ENCODE results near the gene NAV2.

The NAV2 gene

DNA sequence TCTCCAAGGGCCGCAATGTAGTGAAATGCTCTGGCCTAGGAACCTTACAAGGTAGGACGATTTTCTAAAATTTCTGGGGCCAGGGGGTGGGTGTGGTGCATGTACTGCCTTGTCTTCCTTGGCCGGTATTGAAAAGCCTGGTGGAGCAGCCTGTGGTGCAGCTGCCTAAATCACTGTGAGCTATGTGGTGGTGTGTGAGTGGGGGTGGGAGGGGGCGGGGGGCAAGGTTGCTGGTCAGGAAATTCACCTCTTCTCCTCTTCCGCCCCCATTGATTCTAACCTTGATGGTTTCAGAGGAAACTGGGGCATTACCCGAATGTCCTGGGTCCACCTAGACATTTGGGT is 310.4 kb downstream of the NAV2 start:
- ChIA-PET CTCF (no interaction called here), POLR2A (no interaction called here)
- no peak for DNase-seq
- Histone ChIP-seq H3K27me3 (replicated peaks in 2 of 5; ENCODE audit: control insufficient read depth in 4 of 5, insufficient read depth in 5 of 5, low read length in 4 of 5) (no peaks in the 10 kb centered on the region), H3K4me1 (ENCODE audit: control extremely low read depth in 1 of 4, control insufficient read depth in 4 of 4, insufficient read depth in 4 of 4, low read length in 3 of 4) (no peaks in the 10 kb centered on the region), H3K9me3 (ENCODE audit: control extremely low read depth in 1 of 5, control insufficient read depth in 4 of 5, insufficient read depth in 2 of 5, low read depth in 1 of 5, low read length in 4 of 5) (no peaks in the 10 kb centered on the region), H3K36me3 (ENCODE audit: control insufficient read depth in 4 of 4, insufficient read depth in 4 of 4, low read length in 3 of 4) (no peaks in the 10 kb centered on the region), H3K4me3 (ENCODE audit: control insufficient read depth in 1 of 7, extremely low read depth in 1 of 7, insufficient read depth in 4 of 7, low read depth in 2 of 7, low read length in 6 of 7) (no peak overlapping the region), H3K27ac (ENCODE audit: insufficient read depth in 1 of 2, low read depth in 1 of 2, low read length in 2 of 2, poor library complexity in 1 of 2, severe bottlenecking in 2 of 2) (no peak overlapping the region)
- 100% methylated on average over 4 of the region's 6 CpGs for WGBS (ENCODE audit: insufficient coverage)

DNA sequence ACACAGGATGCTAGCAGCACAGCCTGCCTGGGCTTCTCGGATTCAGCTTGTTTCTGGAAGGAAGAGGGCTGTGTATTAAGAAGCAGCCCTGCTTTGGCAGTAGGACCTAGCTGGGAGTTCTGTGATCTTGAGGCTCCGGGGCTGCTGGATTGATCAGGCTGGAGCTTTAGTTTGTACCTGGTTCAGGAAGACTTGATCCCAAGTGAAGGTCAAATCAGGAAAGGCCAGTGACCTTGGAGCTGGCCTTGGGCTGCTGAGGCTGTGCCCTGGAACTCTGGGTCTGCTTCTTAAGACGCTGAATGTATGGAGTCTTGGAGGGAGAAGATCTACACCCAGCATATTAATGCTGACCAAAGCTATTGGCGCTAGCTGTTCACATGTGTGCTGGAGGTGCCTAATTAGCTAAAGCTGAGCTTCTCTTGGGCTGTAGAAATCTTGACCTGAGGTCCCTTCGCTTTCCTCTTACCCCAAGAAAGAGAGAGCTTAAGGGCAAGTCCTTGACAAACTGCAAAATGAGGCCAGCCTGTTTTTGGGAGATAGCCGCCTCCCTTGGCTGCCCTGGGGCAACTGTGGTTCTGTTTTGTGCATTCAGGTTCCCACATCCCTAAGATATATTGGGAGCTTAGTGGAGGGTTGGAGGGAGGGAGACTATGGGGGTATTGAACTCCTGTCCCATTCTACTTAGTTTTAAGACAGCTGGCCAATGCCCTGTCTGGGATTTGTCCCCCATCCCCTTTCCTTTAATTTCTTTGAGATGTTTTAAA is 311.7 kb downstream of the NAV2 start:
- ChIA-PET POLR2A (no interaction called here), CTCF (interaction anchor here (0.9 kb wide), 1 partner anchor 17 kb away, joined by 3 read pairs; no protein-coding TSS in a partner anchor)
- no peaks in the 10 kb centered on the region for H3K36me3 ChIP-seq (ENCODE audit: control insufficient read depth in 4 of 4, insufficient read depth in 4 of 4, low read length in 3 of 4)
- no peaks in the 10 kb centered on the region for H3K4me1 ChIP-seq (ENCODE audit: control extremely low read depth in 1 of 4, control insufficient read depth in 4 of 4, insufficient read depth in 4 of 4, low read length in 3 of 4)
- no peaks in the 10 kb centered on the region for H3K9me3 ChIP-seq (ENCODE audit: control extremely low read depth in 1 of 5, control insufficient read depth in 4 of 5, insufficient read depth in 2 of 5, low read depth in 1 of 5, low read length in 4 of 5)
- H3K27ac ChIP-seq (ENCODE audit: insufficient read depth in 1 of 2, low read depth in 1 of 2, low read length in 2 of 2, poor library complexity in 1 of 2, severe bottlenecking in 2 of 2): no peak overlapping the region
- no peaks in the 10 kb centered on the region for H3K27me3 ChIP-seq (replicated peaks in 2 of 5; ENCODE audit: control insufficient read depth in 4 of 5, insufficient read depth in 5 of 5, low read length in 4 of 5)
- 96% methylated on average over 5 of the region's 6 CpGs for WGBS (ENCODE audit: insufficient coverage)
- no peak overlapping the region for H3K4me3 ChIP-seq (ENCODE audit: control insufficient read depth in 1 of 7, extremely low read depth in 1 of 7, insufficient read depth in 4 of 7, low read depth in 2 of 7, low read length in 6 of 7)
- no peak for DNase-seq

GRCh38 chr11:20025332-20025840 is 312.7 kb downstream of the NAV2 start:
- ChIA-PET POLR2A (no interaction called here), CTCF (no interaction called here)
- H3K4me1 ChIP-seq (ENCODE audit: control extremely low read depth in 1 of 4, control insufficient read depth in 4 of 4, insufficient read depth in 4 of 4, low read length in 3 of 4): no peaks in the 10 kb centered on the region
- no peak overlapping the region for H3K4me3 ChIP-seq (ENCODE audit: control insufficient read depth in 1 of 7, extremely low read depth in 1 of 7, insufficient read depth in 4 of 7, low read depth in 2 of 7, low read length in 6 of 7)
- WGBS (ENCODE audit: insufficient coverage): 100% methylated on average over 7 of the region's 8 CpGs
- no peaks in the 10 kb centered on the region for H3K27me3 ChIP-seq (replicated peaks in 2 of 5; ENCODE audit: control insufficient read depth in 4 of 5, insufficient read depth in 5 of 5, low read length in 4 of 5)
- no peak overlapping the region for H3K27ac ChIP-seq (ENCODE audit: insufficient read depth in 1 of 2, low read depth in 1 of 2, low read length in 2 of 2, poor library complexity in 1 of 2, severe bottlenecking in 2 of 2)
- no peaks in the 10 kb centered on the region for H3K9me3 ChIP-seq (ENCODE audit: control extremely low read depth in 1 of 5, control insufficient read depth in 4 of 5, insufficient read depth in 2 of 5, low read depth in 1 of 5, low read length in 4 of 5)
- no peak for DNase-seq
- no peaks in the 10 kb centered on the region for H3K36me3 ChIP-seq (ENCODE audit: control insufficient read depth in 4 of 4, insufficient read depth in 4 of 4, low read length in 3 of 4)

DNA sequence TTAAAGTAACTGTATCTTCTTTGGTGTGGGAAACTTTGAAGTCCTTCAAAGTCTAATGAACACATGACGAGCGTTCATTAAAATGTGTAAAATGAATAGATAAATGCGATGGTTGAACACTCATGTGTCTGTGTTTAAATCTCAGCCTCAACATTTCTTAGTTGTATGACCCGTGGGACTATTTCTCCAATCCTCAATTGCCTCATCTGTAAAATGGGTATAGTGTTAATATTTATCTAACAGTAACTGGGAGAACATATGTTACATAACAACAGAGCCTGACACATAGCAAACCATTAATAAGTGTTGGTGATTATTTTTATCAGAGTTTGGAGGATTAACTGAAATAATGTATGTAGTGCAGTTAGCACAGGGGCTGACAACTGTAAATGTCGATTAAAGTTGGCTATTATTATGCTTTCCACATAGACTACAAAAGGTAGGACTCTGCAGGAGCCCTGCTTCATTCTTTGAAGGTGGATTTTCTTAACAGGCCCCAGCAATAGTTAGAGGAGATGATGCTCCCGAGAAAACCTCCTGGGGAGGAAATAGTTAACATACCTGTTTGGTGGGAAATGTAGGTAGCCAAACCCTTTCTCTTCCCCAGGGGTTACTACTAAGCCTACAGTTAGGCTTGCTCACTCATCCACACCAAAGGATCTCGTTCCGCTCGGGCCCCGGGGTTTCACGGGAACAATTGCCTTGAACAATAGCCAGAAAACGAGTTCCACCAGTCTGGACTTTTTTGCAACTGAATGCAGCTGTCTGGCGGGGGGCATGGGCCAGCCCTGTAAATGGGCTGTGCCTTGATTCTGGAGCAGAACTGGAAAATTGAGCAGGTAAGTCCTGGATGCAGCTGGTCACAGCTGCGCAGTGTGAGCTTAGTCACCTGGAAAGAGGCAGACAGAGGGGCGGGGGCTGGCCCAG is 314.3 kb downstream of the NAV2 start:
- Histone ChIP-seq H3K36me3 (ENCODE audit: control insufficient read depth in 4 of 4, insufficient read depth in 4 of 4, low read length in 3 of 4) (no peaks in the 10 kb centered on the region), H3K27ac (ENCODE audit: insufficient read depth in 1 of 2, low read depth in 1 of 2, low read length in 2 of 2, poor library complexity in 1 of 2, severe bottlenecking in 2 of 2) (no peak overlapping the region), H3K9me3 (ENCODE audit: control extremely low read depth in 1 of 5, control insufficient read depth in 4 of 5, insufficient read depth in 2 of 5, low read depth in 1 of 5, low read length in 4 of 5) (no peaks in the 10 kb centered on the region), H3K27me3 (replicated peaks in 2 of 5; ENCODE audit: control insufficient read depth in 4 of 5, insufficient read depth in 5 of 5, low read length in 4 of 5) (peaks cover 0 to 4% (median 0%) of the 10 kb centered on the region in 5 experiments), H3K4me1 (ENCODE audit: control extremely low read depth in 1 of 4, control insufficient read depth in 4 of 4, insufficient read depth in 4 of 4, low read length in 3 of 4) (no peaks in the 10 kb centered on the region), H3K4me3 (ENCODE audit: control insufficient read depth in 1 of 7, extremely low read depth in 1 of 7, insufficient read depth in 4 of 7, low read depth in 2 of 7, low read length in 6 of 7) (no peak overlapping the region)
- no peak for DNase-seq
- ChIA-PET POLR2A (no interaction called here), CTCF (no interaction called here)
- WGBS (ENCODE audit: insufficient coverage): 86% methylated on average over 8 of the region's 15 CpGs

DNA sequence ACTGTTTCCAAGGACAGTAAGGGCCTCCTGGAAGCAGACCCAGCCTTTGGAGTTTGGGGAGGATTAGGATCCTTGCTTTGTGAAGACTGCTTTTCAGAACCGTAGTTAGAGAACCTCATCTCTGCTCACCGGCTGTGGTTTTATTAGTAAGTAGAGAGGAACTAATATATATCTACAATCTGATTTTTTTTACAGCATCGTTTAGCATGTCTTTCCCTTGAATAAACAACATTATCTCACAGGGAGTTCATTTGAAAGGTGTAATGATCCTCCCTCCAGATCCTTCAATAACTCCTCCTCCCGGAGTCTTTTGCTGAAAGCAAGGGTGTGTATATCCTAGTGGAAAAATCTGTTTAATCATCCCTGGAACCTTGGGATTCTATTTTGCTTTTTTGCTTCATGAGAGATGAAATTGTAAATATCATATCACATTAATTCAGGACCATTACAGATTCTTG is 314.9 kb downstream of the NAV2 start:
- Histone ChIP-seq H3K36me3 (ENCODE audit: control insufficient read depth in 4 of 4, insufficient read depth in 4 of 4, low read length in 3 of 4) (no peaks in the 10 kb centered on the region), H3K27me3 (replicated peaks in 2 of 5; ENCODE audit: control insufficient read depth in 4 of 5, insufficient read depth in 5 of 5, low read length in 4 of 5) (peaks cover 0 to 4% (median 0%) of the 10 kb centered on the region in 5 experiments), H3K27ac (ENCODE audit: insufficient read depth in 1 of 2, low read depth in 1 of 2, low read length in 2 of 2, poor library complexity in 1 of 2, severe bottlenecking in 2 of 2) (no peak overlapping the region), H3K9me3 (ENCODE audit: control extremely low read depth in 1 of 5, control insufficient read depth in 4 of 5, insufficient read depth in 2 of 5, low read depth in 1 of 5, low read length in 4 of 5) (no peaks in the 10 kb centered on the region), H3K4me3 (ENCODE audit: control insufficient read depth in 1 of 7, extremely low read depth in 1 of 7, insufficient read depth in 4 of 7, low read depth in 2 of 7, low read length in 6 of 7) (no peak overlapping the region), H3K4me1 (ENCODE audit: control extremely low read depth in 1 of 4, control insufficient read depth in 4 of 4, insufficient read depth in 4 of 4, low read length in 3 of 4) (no peaks in the 10 kb centered on the region)
- no peak for DNase-seq
- CTCF ChIA-PET: no interaction called here
- POLR2A ChIA-PET: no interaction called here
- no CpG with 5 or more reads among the region's 4 CpGs for WGBS (ENCODE audit: insufficient coverage)

- Histone ChIP-seq H3K9me3 (ENCODE audit: control extremely low read depth in 1 of 5, control insufficient read depth in 4 of 5, insufficient read depth in 2 of 5, low read depth in 1 of 5, low read length in 4 of 5) (no peaks in the 10 kb centered on the region), H3K36me3 (ENCODE audit: control insufficient read depth in 4 of 4, insufficient read depth in 4 of 4, low read length in 3 of 4) (no peaks in the 10 kb centered on the region), H3K4me3 (ENCODE audit: control insufficient read depth in 1 of 7, extremely low read depth in 1 of 7, insufficient read depth in 4 of 7, low read depth in 2 of 7, low read length in 6 of 7) (no peak overlapping the region), H3K4me1 (ENCODE audit: control extremely low read depth in 1 of 4, control insufficient read depth in 4 of 4, insufficient read depth in 4 of 4, low read length in 3 of 4) (no peaks in the 10 kb centered on the region), H3K27me3 (replicated peaks in 2 of 5; ENCODE audit: control insufficient read depth in 4 of 5, insufficient read depth in 5 of 5, low read length in 4 of 5) (peaks cover 0 to 9% (median 0%) of the 10 kb centered on the region in 5 experiments), H3K27ac (ENCODE audit: insufficient read depth in 1 of 2, low read depth in 1 of 2, low read length in 2 of 2, poor library complexity in 1 of 2, severe bottlenecking in 2 of 2) (no peak overlapping the region)
- 92% methylated on average over 1 of the region's 3 CpGs for WGBS (ENCODE audit: insufficient coverage)
- ChIA-PET CTCF (interaction anchor here (1.5 kb wide), 1 partner anchor 12 kb away, joined by 3 read pairs; no protein-coding TSS in a partner anchor), POLR2A (no interaction called here)
- DNase-seq: no peak
Measured at GRCh38 chr11:20029193-20029592, 316.6 kb downstream of the NAV2 start.

DNA sequence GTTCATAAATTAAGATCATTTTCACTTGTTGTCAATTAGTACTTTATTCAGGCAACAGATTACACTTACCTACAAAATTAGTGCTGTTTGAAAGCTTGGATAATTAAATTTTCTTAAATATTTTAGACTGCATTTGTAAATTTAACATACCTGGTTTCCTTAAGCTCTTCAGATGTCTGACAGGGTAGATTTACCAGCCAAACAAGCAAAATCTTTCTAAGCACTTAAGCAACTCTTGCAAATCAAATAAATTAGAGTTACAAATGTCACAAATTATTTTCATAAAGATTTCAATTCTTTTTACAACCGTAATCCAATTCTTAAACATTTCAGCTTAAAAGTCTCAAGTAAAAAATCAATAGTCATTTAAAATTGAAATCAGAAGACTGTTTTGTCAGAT is 317.8 kb downstream of the NAV2 start:
- H3K9me3 ChIP-seq (ENCODE audit: control extremely low read depth in 1 of 5, control insufficient read depth in 4 of 5, insufficient read depth in 2 of 5, low read depth in 1 of 5, low read length in 4 of 5): no peaks in the 10 kb centered on the region
- WGBS (ENCODE audit: insufficient coverage): no CpG with 5 or more reads among the region's 1 CpG
- POLR2A ChIA-PET: no interaction called here
- DNase-seq: no peak
- H3K27ac ChIP-seq (ENCODE audit: insufficient read depth in 1 of 2, low read depth in 1 of 2, low read length in 2 of 2, poor library complexity in 1 of 2, severe bottlenecking in 2 of 2): no peak overlapping the region
- H3K27me3 ChIP-seq (replicated peaks in 2 of 5; ENCODE audit: control insufficient read depth in 4 of 5, insufficient read depth in 5 of 5, low read length in 4 of 5): peaks cover 0 to 11% (median 0%) of the 10 kb centered on the region in 5 experiments
- no peaks in the 10 kb centered on the region for H3K4me1 ChIP-seq (ENCODE audit: control extremely low read depth in 1 of 4, control insufficient read depth in 4 of 4, insufficient read depth in 4 of 4, low read length in 3 of 4)
- CTCF ChIA-PET: interaction anchor here (0.8 kb wide), 1 partner anchor 321 kb away, joined by 3 read pairs; no protein-coding TSS in a partner anchor
- no peaks in the 10 kb centered on the region for H3K36me3 ChIP-seq (ENCODE audit: control insufficient read depth in 4 of 4, insufficient read depth in 4 of 4, low read length in 3 of 4)
- no peak overlapping the region for H3K4me3 ChIP-seq (ENCODE audit: control insufficient read depth in 1 of 7, extremely low read depth in 1 of 7, insufficient read depth in 4 of 7, low read depth in 2 of 7, low read length in 6 of 7)
